C4-2B (cell line): ENCODE measurements around the gene LUZP1.

Experiments
- H3K27ac ChIP-seq: fragments of 450-650 bp; 2 replicates; pipeline ENCODE4 v1.5.1; 2017
- CTCF ChIP-seq: fragments of 450-650 bp; conservative IDR thresholded peaks from 2 replicates; pipeline ENCODE4 v1.5.1; 2017; ENCODE audit warnings: mild to moderate bottlenecking
- ZFX ChIP-seq: fragments of 450-650 bp; IDR thresholded peaks from 2 replicates; pipeline ENCODE4 v1.6.1; 2017

The LUZP1 gene

GRCh38 chr1:23149114-23149513, 19.5 kb downstream of the LUZP1 start:
- TF ChIP-seq CTCF = no peak
- no peak for TF ChIP-seq ZFX
- no peak overlapping the region for H3K27ac ChIP-seq

GRCh38 chr1:23148084-23148483, 20.6 kb downstream of the LUZP1 start:
- H3K27ac ChIP-seq = no peak overlapping the region
- TF ChIP-seq ZFX (no peak), CTCF (no peak)

GRCh38 chr1:23140940-23141596, 27.6 kb downstream of the LUZP1 start:
- no peak for TF ChIP-seq CTCF
- no peak for TF ChIP-seq ZFX
- H3K27ac ChIP-seq = no peak overlapping the region

- H3K27ac ChIP-seq = no peak overlapping the region
Measured at GRCh38 chr1:23135268-23135667, 33.4 kb downstream of the LUZP1 start.

GRCh38 chr1:23134055-23134454, 34.6 kb downstream of the LUZP1 start:
- no peak overlapping the region for H3K27ac ChIP-seq
- TF ChIP-seq ZFX = no peak
- TF ChIP-seq CTCF = no peak

More at GRCh38 chr1:23135268-23135667, 33.4 kb downstream of the LUZP1 start:
- TF ChIP-seq CTCF (no peak), ZFX (no peak)

- H3K27ac ChIP-seq = no peak overlapping the region
- no peak for TF ChIP-seq ZFX
- no peak for TF ChIP-seq CTCF
Measured at GRCh38 chr1:23133587-23133986, 35.1 kb downstream of the LUZP1 start.

- H3K27ac ChIP-seq = no peak overlapping the region
- no peak for TF ChIP-seq ZFX
- no peak for TF ChIP-seq CTCF
Measured at GRCh38 chr1:23132033-23132432, 36.6 kb downstream of the LUZP1 start.
